Upper lobe of left lung (tissue), 4 donors: Measurements from ENCODE around the gene TBC1D5.

Experiments
- CTCF ChIP-seq, 6 experiments: fragments of 450-650 bp in 4 of 6; fragments of 200-600 bp in 2 of 6; sonication (generic) in 2 of 6; IDR thresholded peaks; one replicate each; pipeline ENCODE4 v1.5.1; 2016 to 2019; ENCODE audit warnings: antibody characterized with exemption in 6 of 6
- EP300 ChIP-seq, 4 donors: sonication (generic); formaldehyde crosslinking; IDR thresholded peaks; one replicate each; pipeline ENCODE4 v1.5.1; 2017; ENCODE audit warnings: antibody characterized with exemption in 4 of 4, control low read depth in 2 of 4
- POLR2A ChIP-seq, 4 donors: fragments of 450-650 bp; IDR thresholded peaks; one replicate each; pipeline ENCODE4 v1.5.1; 2016 to 2017; ENCODE audit warnings: antibody characterized with exemption in 4 of 4, mild to moderate bottlenecking in 2 of 4
- POLR2AphosphoS5 ChIP-seq, 2 donors: sonication (generic); formaldehyde crosslinking; IDR thresholded peaks; one replicate each; pipeline ENCODE4 v1.5.1; 2017; ENCODE audit warnings: antibody characterized with exemption in 2 of 2

- TF ChIP-seq CTCF (IDR thresholded peaks at IDR 0.05), result no peak
- TF ChIP-seq POLR2A (IDR thresholded peaks at IDR 0.05), result no peak
- TF ChIP-seq POLR2AphosphoS5 (IDR thresholded peaks at IDR 0.05), result no peak
- no peak for TF ChIP-seq EP300 (IDR thresholded peaks at IDR 0.05)
These were observed 235.0 kb downstream of the TBC1D5 start for GRCh38 chr3:17507480-17507879.
